ENCODE measurements around the gene PCDHA1. TPM values are rescaled to one million over a fixed set of nuclear protein-coding genes. Genes with fewer than 3 reads are reported as not detected.

The PCDHA1 gene
- total and polyA plus RNA-seq, 2 of the 13 experiments (the other 11 are each of a cell fraction or from before 2014, with no cell fraction given): not detected

- TF ChIP-seq ZNF646 (CRISPR knock-in tag; IDR thresholded peaks at IDR 0.05): no peak
- TF ChIP-seq IRX3 (CRISPR knock-in tag; IDR thresholded peaks at IDR 0.05; ENCODE audit: borderline replicate concordance, low read depth): no peak
- TF ChIP-seq, protein P1, sequence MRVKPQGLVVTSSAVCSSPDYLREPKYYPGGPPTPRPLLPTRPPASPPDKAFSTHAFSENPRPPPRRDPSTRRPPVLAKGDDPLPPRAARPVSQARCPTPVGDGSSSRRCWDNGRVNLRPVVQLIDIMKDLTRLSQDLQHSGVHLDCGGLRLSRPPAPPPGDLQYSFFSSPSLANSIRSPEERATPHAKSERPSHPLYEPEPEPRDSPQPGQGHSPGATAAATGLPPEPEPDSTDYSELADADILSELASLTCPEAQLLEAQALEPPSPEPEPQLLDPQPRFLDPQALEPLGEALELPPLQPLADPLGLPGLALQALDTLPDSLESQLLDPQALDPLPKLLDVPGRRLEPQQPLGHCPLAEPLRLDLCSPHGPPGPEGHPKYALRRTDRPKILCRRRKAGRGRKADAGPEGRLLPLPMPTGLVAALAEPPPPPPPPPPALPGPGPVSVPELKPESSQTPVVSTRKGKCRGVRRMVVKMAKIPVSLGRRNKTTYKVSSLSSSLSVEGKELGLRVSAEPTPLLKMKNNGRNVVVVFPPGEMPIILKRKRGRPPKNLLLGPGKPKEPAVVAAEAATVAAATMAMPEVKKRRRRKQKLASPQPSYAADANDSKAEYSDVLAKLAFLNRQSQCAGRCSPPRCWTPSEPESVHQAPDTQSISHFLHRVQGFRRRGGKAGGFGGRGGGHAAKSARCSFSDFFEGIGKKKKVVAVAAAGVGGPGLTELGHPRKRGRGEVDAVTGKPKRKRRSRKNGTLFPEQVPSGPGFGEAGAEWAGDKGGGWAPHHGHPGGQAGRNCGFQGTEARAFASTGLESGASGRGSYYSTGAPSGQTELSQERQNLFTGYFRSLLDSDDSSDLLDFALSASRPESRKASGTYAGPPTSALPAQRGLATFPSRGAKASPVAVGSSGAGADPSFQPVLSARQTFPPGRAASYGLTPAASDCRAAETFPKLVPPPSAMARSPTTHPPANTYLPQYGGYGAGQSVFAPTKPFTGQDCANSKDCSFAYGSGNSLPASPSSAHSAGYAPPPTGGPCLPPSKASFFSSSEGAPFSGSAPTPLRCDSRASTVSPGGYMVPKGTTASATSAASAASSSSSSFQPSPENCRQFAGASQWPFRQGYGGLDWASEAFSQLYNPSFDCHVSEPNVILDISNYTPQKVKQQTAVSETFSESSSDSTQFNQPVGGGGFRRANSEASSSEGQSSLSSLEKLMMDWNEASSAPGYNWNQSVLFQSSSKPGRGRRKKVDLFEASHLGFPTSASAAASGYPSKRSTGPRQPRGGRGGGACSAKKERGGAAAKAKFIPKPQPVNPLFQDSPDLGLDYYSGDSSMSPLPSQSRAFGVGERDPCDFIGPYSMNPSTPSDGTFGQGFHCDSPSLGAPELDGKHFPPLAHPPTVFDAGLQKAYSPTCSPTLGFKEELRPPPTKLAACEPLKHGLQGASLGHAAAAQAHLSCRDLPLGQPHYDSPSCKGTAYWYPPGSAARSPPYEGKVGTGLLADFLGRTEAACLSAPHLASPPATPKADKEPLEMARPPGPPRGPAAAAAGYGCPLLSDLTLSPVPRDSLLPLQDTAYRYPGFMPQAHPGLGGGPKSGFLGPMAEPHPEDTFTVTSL (CRISPR knock-in tag; IDR thresholded peaks at IDR 0.05; ENCODE audit: borderline replicate concordance): no peak
- no peak for TF ChIP-seq ZNF18 (CRISPR knock-in tag; IDR thresholded peaks at IDR 0.05; ENCODE audit: insufficient replicate concordance)
Measured at GRCh38 chr5:141040771-141041426, 255.0 kb downstream of the PCDHA1 start (continued).
